Measurements from ENCODE around the gene CEP89. TPM values are rescaled to one million over a fixed set of nuclear protein-coding genes. Genes with fewer than 3 reads are reported as not detected.
"Not testable (repeated sequence)": the region's sequence is repeated elsewhere in the genome, so short reads cannot be mapped to it uniquely, and the experiment has no call there.

Gene CEP89
- total RNA-seq, 1 donor from 2014 or later, result 9.2 TPM

DNA sequence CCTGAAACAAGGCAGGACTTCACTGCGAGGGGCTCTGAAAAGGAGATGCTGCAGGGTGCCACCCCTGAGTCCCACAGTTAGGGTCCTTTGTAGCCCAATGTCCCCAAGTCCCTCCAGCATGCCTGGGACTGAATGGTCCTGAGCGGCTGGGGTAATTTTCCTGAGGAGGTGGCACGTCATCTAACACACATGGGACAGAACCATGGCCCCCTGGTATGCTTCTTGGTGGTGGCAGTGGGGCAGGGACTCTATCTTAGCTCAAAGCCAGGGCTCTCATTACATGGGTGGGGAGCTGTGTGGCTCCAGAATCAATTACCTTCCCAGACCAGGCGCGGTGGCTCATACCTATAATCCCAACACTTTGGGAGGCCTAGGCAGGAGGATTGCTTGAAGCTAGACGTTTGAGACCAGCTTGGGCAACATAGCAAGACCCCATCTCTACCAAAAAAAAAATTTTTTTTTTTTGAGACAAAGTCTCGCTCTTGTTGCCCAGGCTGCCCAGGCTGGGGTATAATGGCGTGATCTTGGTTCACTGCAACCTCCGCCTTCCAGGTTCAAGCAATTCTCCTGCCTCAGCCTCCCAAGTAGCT is 94.3 kb downstream of the CEP89 start:
- no peak for DNase-seq

DNA sequence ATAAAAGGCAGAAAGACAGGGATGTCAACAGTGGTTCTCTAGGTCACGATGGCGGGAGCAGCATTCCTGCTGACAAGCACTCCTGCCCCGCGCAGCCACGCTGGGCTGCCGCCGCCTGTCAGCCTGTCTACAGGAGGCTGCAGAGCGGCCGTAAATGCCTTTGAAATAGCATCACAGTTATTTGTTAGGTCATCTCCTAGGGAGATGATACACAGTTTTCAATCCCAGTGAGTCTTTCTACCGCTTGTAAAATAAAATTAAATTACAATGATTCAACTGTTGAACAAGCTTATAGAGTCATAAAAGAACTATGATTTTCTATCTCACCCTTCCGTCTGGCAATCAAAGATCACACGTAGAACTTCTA is 94.9 kb downstream of the CEP89 start:
- DNase-seq (no peak), ATAC-seq (no peak)
- intact Hi-C loops (cut with micrococcal nuclease), result no loop called here

More for the DNA sequence above, 94.3 kb downstream of the CEP89 start:
- no peak for ATAC-seq
- intact Hi-C loops (cut with micrococcal nuclease), result no loop called here

DNA sequence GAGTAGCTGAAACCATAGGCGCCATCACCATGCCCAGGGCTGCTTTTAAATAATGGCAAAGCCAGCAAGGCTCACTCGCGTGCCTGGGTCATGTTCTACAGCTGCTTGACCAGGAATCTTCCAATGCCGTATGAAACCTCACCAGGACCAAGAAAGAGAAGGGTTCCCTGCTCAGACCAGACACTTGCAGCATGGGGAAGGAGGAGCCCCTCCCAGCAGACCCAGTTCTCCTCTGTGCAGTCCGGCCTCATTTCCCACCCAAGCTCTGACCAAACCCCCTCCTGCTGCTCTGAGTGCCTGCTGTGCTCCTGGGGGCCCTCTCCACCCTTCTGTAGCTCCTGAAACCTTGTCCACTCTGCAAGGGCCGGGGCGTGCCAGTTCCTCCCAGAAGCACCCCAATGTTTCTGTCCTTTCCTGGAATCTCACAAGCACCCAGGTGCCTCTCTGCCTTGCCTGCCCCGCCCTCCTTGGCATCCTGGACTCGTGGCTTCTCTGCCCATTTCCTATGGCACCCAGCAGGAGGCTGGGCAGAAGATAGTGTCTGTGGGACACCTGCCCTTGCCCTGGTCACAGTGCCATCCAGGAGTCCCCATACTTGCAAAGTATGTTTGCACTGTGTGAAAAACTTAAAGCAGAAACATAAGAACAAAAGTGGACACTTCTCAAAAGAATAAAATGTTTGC is 95.4 kb downstream of the CEP89 start:
- ATAC-seq (no peak), DNase-seq (no peak)
- intact Hi-C loops (cut with micrococcal nuclease), result no loop called here

DNA sequence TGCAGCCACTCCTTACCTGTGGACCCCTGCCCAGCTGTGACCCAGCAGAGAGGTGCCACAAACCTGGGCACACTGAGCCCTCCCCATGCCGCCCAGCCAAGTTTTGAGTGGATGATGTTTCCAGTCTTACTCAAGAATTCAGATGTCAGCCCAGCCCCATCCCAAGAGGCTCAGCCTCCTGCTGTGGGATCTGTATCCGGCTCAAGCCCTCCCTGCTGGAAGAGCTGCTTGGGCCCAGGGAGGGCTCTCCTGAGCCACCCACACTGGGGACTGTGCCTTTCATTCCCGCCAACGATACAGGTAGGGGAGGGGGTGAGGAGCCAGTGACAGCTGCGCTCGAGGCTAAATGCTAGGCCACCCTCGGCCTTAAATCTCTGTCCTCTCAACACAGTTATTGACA is 96.3 kb downstream of the CEP89 start:
- DNase-seq, result no peak

DNA sequence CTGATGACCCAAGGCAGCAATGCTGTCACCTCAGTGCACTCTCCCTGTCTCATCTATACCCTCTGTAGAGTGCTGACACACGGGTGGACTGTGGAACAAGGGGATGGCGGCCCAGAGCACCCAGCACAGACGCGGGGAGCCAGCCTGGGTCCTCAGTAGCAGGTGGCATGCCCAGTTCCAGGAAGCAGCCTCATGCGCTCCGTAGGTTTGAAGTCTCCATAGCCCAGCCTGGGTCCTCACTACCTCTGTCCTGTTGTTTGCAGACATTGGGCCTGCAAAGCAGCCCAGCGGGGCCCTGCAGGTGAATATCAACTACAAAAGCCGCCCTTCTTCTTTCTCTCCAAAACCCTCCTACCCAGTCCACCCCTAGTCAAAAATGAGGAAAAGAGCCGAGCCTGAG is 97.2 kb downstream of the CEP89 start:
- intact Hi-C loops (cut with micrococcal nuclease), result no loop called here
- DNase-seq (no peak), ATAC-seq (no peak)

More for the DNA sequence above, 96.3 kb downstream of the CEP89 start:
- ATAC-seq, result no peak
- intact Hi-C loops (cut with micrococcal nuclease), result no loop called here

DNA sequence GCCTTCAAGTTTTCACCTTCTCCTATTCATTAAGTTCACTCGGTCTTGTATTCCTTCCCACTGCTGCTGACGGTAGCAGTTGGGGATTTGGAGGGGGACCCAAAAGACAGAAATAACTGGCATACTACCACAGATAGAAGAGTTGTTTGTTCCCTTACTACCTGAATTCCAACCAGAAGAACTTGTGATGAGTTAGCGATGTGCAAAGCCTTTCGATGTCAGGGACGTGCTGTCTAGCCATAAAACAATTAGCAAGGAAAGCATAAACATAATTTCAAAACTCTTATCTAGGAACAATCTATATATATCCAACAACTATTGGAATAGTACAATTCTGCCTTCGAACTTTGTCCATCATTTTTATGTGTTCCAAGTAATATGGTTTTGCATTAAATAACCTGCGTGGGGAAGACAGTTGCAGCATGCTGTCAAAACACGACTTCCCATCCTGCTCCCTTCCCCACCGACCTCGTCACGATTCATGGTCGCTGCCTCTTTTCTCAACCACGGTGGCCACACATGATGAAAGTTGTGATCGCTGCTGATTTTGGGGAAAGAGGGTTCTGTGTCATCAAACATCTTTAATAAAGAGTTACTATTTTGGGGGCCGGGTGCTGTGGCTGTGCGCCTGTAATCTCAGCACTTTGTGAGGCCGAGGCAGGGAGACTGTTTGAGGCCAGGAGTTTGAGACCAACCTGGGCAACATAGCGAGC is 98.4 kb downstream of the CEP89 start:
- ATAC-seq, result no peak
- intact Hi-C loops (cut with micrococcal nuclease), result no loop called here
- no peak for DNase-seq

DNA sequence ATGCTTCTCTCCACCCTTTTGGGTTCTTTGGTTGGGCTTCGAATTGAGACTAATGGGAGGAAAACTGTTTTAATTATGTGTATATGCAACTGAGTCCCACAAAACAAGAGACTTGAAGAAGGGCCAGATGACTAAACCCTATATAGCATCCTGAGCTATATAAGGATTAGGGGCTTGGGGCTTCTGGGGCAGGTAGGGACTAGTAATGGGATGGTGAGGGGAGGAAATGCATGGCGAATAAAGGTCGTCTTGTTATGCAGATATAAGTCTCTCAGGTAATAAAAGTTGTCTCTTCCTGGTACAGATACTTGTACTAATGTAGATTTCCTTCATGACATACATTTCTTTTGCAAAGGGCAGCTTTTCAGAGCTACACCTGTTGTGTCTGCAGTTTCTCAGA is 99.4 kb downstream of the CEP89 start:
- intact Hi-C loops (cut with micrococcal nuclease), result no loop called here
- ATAC-seq (no peak), DNase-seq (no peak)

DNA sequence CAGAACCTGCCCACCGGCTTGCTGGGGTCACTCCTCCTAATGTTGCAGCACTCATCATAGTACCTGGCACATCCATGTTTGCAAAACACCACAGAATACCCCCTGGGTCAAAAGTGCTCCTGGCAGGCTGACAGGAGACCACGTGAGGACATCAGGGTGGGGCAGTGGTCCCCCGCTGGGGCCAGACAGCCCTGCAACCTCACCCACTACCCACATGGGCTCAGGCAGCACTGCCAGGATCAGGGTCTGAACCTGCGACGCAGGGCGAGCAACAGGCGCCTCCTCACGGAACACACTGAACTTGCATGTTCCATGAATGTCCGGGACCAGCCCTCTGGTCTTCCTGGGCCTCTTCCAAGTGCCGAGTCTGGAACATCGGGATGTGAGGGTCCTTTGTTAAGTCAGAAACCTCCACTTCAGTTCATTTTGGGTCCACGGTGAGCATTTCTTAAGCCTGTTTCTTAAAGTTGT is 100.7 kb downstream of the CEP89 start:
- ATAC-seq, result no peak
- intact Hi-C loops (cut with micrococcal nuclease), result no loop called here
- no peak for DNase-seq

DNA sequence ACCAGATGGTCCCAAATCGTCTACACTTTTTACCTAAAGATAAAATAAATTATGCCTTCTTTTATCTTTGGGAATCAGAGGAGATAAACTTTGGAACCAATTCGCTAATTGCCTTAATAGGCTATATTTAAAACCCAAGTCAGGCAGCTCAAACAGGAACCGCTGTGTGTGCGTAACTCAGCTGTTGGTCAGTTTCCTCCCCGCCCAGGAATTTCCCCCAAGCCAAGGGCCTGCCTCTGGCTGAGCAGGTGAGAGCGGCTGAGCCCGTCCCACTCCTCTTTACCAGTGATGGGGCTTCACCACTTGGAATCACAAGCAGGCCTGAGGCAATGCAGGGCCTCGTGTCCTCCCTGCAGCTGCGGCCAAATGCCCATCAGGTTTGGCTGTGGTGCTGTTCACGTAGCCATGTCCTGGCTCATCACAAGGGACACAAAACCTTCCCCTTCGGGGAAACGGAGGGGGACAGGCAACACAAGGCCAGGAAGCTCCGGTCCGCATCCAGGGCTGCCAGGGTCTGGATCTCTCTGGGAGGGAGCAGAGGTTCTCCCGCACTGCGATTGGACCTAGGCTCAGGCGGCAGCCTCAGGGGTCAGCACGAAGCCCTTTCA is 101.7 kb downstream of the CEP89 start:
- intact Hi-C loops (cut with micrococcal nuclease), result no loop called here
- no peak for ATAC-seq
- no peak for DNase-seq

DNA sequence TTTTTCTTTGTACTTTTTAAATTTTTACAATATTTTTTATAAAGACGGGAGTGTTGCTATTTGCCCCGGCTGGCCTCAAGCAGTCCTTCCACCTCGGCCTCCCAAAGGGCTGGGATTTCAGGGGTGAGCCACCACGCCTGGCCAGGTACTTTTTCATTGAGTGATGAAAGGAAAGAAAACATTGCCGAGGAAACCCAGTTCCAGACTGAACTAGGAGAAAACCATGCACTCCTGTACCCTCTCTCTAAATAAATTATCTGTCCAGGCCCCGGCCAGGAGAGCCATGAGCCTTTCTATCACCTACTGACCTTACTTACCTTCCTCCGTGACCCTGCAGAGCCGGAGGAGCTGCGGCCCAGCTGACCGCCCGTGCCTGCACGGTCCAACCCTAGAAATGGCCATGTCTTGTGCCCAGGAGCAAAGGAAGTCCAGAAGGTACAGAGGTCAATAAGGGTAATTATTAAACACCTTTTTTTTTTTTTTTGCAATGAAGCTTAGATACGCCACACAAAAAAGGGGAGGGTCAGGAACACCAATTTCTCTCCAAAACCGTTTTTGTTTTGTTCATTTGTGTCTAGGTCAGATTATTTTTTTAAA is 102.3 kb downstream of the CEP89 start, which contains the start of gene SLC7A9:
Gene SLC7A9 (minus strand): TSS at position 399 of the 597 bp plus-strand sequence. CDS start 1,233 bp downstream, outside the sequence.
- DNase-seq (no peak), ATAC-seq (no peak)
- intact Hi-C loops (cut with micrococcal nuclease), result no loop called here

DNA sequence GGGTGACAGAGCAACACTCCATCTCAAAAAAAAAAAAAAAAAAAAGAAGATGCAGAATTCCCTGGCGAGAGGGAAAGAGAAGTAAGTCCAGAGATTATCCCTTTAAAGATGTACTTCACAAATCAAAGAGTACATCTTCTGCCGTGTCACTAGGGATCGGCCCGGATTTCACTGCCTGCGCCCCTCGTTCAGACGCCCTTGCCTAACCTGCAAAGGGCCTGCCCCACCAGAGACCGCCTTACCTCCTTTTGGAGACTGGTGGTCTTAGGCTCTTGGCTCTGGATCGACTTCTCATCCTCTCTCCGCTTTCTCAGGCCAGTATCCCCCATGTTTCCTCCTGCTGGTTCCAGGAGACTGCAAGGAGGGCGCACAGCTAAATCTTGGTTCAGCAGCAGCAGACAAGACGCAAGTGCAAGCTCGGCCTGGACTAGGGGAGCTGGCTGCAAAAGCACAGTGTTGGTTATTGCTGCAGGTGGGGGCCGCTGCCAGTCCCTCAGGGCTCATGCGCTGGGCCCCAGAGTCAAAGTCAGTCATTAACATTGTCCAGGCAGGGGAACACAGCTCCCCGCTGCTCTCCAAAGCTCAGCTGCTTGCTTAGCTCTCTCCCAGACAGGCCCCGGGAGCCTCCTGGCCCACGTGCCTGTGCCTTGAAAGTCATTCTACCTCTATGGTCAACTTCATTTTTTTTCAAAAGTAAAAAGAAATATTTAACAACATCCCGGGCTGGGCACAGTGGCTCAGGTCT is 103.4 kb downstream of the CEP89 start:
- intact Hi-C loops (cut with micrococcal nuclease), result no loop called here
- no peak for ATAC-seq
- DNase-seq, result no peak

DNA sequence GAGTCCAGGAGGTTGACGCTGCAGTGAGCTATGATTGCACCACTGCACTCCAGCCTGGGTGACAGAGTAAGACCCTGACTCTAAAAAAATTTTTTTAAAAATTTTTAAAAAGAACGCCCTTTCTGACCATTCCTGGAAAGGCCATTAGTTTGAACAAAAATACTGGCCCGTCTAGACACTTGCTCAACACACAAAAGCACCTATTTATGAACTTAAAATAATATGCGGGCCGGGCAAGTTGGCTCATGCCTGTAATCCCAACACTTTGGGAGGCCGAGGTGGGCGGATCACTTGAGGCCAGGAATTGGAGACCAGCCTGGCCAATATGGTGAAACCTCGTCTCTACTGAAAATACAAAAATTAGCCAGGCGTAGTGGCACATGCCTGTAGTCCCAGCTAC is 104.3 kb downstream of the CEP89 start:
- DNase-seq; ATAC-seq; intact Hi-C loops (cut with micrococcal nuclease): not testable (repeated sequence)

DNA sequence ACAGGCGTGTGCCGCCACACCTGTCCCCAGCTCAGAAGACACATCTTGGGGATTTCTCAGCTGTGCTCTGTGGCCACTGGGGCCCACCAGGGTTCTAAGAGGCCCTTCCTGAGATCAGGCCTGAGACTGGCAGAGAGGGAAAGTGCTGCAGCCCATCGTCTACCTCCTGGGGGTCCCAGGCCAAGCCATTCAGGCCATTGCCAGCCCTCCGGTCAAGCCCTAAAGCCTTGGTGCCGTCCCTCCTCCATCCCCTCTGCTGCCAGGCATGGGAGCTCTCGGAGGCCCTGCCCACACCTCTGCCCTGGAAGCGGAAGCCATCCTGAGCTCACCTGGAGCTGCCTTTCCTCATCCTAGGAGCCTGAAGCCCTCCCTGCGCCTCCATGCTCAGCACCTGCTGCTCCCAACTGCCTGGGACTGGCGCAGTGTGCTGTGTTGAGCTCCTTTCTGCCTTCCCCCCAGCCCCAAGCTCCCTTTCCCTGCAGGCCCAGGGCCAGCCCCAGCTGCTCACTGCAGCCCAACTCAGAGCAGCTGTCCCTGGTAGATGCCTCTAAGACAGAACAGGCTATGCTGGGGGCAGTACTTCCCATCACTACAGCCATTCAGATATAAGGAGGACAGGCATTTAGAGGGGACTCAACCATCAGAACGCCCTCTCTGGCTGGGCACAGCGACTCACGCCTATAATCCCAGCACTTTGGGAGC is 105.0 kb downstream of the CEP89 start:
- intact Hi-C loops (cut with micrococcal nuclease), result no loop called here
- DNase-seq (no peak), ATAC-seq (no peak)

DNA sequence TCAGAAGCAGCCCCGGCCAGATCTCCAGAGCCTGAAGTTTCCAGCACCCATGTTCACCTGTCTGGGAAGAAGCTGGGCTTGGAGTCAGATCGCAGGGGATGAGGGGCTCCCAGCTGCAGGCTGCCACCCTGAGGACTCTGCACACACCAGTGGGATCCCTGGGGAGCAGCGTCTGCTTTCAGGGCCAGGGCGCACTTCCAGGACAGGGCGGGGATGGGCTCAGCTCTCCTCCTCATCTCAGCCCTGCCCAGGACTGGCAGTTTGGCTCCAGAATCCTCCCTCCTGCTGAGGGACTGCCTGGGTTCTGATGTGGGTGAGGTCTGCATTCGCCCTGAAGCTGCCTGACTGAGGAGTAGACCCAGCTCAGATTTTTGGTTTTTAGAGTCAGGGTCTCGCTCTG is 105.7 kb downstream of the CEP89 start:
- ATAC-seq (no peak), DNase-seq (no peak)
- intact Hi-C loops (cut with micrococcal nuclease), result no loop called here

DNA sequence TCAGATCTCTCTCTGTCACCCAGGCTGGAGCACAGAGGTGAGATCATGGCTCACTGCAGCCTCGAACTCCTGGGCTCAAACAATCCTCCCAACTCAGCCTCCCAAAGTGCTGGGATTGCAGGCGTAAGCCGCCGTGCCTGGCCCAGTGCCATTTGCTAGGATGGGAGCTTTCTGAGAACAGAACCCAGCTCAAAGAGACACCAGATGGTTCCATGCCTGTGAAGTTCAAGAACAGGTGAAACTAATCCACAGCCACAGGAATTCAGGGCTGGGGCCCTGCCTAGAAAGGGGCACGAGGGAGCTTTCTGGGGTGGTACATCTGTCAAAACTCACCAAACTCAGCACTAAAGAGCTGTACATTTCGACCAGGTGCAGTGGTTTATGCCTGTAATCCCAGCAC is 106.4 kb downstream of the CEP89 start:
- DNase-seq (no peak), ATAC-seq (no peak)
- intact Hi-C loops (cut with micrococcal nuclease), result no loop called here

DNA sequence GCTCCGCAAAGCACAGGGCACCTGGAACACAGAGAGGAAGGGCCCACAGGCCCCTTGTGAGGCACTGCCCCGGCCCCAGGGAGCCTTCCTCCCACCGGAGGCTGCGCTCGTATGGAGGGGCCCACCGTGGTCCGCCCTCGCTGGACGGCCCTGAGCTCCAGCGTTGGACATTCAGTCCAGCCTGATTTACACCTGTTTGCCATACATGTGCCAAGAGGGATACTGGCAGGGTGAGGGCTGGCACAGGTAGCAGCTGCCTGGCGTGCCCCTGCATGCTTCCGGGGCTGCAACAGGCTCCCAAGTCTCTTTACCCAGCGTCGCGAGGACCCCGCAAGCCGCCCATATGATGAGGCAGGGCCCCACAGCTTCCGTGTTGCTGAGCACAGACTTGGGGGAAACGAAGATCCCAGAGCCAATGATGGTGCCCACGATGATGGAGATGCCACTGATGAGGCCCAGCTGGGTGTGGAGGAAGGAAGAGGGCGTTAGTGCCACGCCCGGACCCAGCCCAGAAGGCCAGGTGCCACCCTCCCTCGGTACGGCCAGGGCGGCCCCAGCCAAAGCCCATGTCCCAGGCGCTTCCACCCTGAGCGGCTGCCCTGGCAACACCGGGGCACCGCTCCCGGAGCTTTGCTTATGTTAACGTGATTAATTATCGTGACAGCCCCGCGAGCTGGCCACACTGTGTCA is 107.3 kb downstream of the CEP89 start:
- ATAC-seq (no peak), DNase-seq (no peak)
- intact Hi-C loops (cut with micrococcal nuclease), result no loop called here

DNA sequence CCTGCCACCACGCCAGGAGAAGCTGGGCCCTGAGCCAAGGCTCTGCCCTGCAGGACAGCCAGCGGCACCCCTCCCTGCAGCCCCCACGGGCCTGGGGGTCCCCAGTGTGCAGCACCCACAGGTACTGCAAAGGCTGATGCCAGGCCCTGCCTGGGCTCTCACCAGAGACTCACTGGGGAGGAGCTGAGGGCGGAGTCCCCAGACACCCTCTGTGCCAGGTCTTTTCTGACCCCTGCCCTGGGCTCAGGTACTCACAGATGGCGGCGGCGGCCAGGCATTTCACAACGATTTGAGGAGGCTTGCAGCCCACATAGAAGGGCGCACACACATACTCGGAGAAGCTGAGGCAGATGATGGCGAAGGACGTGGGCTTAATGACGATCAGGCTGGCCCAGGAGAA is 107.9 kb downstream of the CEP89 start:
- intact Hi-C loops (cut with micrococcal nuclease), result no loop called here
- ATAC-seq, result no peak
- DNase-seq, result no peak

DNA sequence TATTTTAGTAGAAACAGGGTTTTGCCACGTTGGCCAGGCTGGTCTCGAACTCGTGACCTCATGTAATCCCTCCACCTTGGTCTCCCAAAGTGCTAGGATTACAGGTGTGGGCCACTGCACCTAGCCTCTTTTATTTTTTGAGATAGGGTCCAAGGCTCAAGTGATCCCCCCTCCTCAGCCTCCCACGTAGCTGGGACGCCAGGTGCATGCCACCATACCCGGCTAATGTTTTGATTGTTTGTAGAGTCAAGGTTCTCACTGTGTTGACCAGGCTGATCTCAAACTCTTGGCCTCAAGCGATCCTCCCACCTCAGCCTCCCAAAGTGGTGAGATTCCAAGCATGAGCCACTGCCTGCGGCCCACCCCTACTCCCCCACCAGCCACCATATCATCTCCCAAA is 108.5 kb downstream of the CEP89 start:
- DNase-seq (no peak), ATAC-seq (no peak)
- intact Hi-C loops (cut with micrococcal nuclease), result no loop called here

All from left ventricle myocardium superior (tissue), 1 donor.